Spinal cord (tissue), 10 donors: ENCODE results near the gene PNPLA7. TPM values are rescaled to one million over a fixed set of nuclear protein-coding genes. Genes with fewer than 3 reads are reported as not detected.
A peak's percentile ranks its signal among the peaks of the same experiment; 100 is the strongest.

Experiments
- DNase-seq, 6 donors: peaks; one replicate each; pipeline versions ENCODE4 v3.0.0 to v3.0.0-alpha.2; 2013 to 2015; ENCODE audit warnings: low spot score in 6 of 6, low read depth in 4 of 6
- H3K27ac ChIP-seq: one replicate; pipeline ENCODE4 v1.5.1; 2013; ENCODE audit warnings: low read depth, low read length, control low read depth
- H3K27me3 ChIP-seq: one replicate; pipeline ENCODE4 v1.6.1; 2013; ENCODE audit warnings: low read length; ENCODE audit not compliant: control insufficient read depth, insufficient read depth
- H3K36me3 ChIP-seq: one replicate; pipeline ENCODE4 v1.6.1; 2013; ENCODE audit warnings: low read length; ENCODE audit not compliant: control insufficient read depth, insufficient read depth
- H3K4me1 ChIP-seq: one replicate; pipeline ENCODE4 v1.6.1; 2013; ENCODE audit warnings: low read length; ENCODE audit not compliant: control insufficient read depth, insufficient read depth
- H3K4me3 ChIP-seq: one replicate; pipeline ENCODE4 v1.5.1; 2013; ENCODE audit warnings: low read depth, low read length, control low read depth
- H3K9me3 ChIP-seq: one replicate; pipeline ENCODE4 v1.6.1; 2013; ENCODE audit warnings: low read length; ENCODE audit not compliant: control insufficient read depth, insufficient read depth
- WGBS: methylation state at CpG from one replicate; pipeline ENCODE4 v1.1.5; 2013; ENCODE audit warnings: missing lambda C conversion rate; ENCODE audit not compliant: insufficient coverage; 5-methylcytosine and 5-hydroxymethylcytosine counted together
- polyA plus RNA-seq, 2 donors: library from polyadenylated mRNA; unstranded; fragments of 120-200 nt; gene quantifications; one replicate each; pipeline ENCODE4 v1.2.1, GENCODE V29; 2013; ENCODE audit not compliant: insufficient read length in 2 of 2
- total RNA-seq, 2 donors: library from RNA; depleted of rRNA in 1 of 2; stranded (reverse); fragments of 120-200 nt in 1 of 2; fragments of >200 nt in 1 of 2; gene quantifications; one replicate each; pipeline versions ENCODE4 v1.2.3 to v1.2.4, GENCODE V29; 2013 to 2014
- donor health status: healthy.

The PNPLA7 gene
- total and polyA plus RNA-seq, 4 donors, result 0.89 to 6.6 (median 4.4) TPM

DNA sequence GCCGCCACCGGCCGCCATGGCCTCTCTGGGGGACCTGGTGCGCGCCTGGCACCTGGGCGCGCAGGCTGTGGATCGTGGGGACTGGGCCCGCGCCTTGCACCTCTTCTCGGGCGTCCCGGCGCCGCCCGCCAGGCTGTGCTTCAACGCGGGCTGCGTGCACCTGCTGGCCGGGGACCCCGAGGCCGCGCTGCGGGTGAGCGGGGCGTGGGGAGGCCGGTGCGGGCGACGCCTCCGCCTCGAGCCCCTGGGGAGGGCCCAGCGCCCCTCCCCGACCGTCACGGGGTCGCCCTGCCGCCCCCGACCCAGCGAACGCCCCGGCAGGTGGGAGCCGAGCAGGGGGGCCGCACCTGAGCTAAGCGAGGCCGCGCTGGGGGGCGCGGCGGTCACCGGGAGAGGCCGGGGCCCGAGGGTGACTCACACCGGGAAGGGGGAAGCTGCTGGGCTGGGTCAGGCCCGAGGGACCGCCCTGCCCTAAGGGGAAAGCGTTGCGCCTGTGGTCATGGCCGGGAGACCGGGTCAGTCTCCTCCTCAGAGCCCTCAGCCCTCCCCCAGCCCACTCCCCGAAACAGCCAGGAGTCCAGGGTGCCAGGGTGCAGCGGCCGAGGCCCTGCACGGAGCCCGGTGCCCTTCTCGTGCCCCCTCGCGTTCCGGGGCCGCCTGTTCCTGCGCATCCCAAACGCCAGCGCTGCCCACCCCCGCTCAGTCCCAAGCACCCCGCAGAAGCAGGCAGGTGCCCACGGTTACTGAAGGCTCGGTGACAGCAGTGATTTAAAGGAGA is 126.5 kb downstream of the PNPLA7 start:
- H3K27ac ChIP-seq, result no peak overlapping the region
- WGBS, result 10% methylated on average over 77 of the region's 77 CpGs
- H3K27me3 ChIP-seq, result no peaks in the 10 kb centered on the region
- H3K36me3 ChIP-seq, result peaks cover 19% of the 10 kb centered on the region
- peaks cover 16% of the 10 kb centered on the region for H3K4me1 ChIP-seq
- no peaks in the 10 kb centered on the region for H3K9me3 ChIP-seq
- no peak overlapping the region for H3K4me3 ChIP-seq
- no peak for DNase-seq

DNA sequence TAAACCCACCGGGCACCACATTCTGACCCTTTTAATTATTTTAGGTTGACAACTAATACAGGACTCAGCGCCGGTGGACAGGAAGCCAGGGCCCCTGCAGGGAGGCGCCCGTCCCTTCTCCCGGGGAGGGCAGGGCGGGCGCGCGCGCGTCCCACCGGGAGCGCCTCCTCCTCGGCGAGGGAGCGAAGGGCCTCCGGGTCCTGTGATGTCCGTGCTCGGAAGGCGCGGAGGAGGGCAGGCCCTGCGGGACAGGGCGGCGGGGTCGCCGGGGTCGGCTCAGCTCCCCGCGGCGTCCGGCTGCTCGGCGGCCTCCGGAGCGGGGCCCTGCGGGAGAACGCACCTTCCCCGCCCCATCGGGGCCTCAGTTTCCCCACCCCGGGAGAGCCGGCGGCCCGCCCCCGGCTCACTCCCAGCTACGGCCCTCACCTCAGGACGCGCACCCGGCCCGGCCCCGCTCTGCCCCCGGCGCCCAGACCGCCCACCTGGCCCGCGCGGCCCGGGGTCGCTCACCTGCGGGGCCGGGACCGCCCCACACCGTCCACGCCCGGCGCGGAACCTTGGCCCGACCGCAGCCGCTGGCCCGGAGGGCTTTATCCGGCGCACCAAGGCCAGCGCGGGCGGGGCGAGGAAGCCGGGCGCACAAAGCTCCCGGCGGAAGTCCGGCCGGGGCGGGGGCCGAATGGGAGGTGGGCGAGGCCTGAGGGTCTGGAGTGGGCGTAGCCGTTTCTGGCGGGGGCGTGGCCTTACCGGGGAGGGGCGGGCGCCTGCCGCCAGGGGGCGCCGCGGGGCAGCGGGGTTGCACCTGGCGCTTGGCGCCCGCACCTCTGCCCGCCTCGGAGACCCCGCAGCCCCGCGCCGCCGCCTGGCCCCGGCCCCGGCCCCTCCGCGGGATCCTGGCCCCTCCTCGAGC is 127.3 kb downstream of the PNPLA7 start, which contains the start of the genes EXD3 and NOXA1:
EXD3 (minus strand) TSS at position 559 of the 910 bp plus-strand sequence. CDS start 27,805 bp downstream, outside the sequence.
NOXA1 (plus strand) TSS at position 790 of the 910 bp plus-strand sequence. CDS start 137 bp downstream, outside the sequence.
- peaks cover 14% of the 10 kb centered on the region for H3K36me3 ChIP-seq
- H3K4me1 ChIP-seq, result peaks cover 16% of the 10 kb centered on the region
- no peaks in the 10 kb centered on the region for H3K9me3 ChIP-seq
- under 1% methylated on average over 113 of the region's 113 CpGs for WGBS
- H3K27ac ChIP-seq, result no peak within 1 kb of the TSS
- DNase-seq, result peak in 5 of 6 donors; percentile 74 to 96 (median 83)
- no peaks in the 10 kb centered on the region for H3K27me3 ChIP-seq
- H3K4me3 ChIP-seq, result peak within 1 kb of the TSS; percentile 55

DNA sequence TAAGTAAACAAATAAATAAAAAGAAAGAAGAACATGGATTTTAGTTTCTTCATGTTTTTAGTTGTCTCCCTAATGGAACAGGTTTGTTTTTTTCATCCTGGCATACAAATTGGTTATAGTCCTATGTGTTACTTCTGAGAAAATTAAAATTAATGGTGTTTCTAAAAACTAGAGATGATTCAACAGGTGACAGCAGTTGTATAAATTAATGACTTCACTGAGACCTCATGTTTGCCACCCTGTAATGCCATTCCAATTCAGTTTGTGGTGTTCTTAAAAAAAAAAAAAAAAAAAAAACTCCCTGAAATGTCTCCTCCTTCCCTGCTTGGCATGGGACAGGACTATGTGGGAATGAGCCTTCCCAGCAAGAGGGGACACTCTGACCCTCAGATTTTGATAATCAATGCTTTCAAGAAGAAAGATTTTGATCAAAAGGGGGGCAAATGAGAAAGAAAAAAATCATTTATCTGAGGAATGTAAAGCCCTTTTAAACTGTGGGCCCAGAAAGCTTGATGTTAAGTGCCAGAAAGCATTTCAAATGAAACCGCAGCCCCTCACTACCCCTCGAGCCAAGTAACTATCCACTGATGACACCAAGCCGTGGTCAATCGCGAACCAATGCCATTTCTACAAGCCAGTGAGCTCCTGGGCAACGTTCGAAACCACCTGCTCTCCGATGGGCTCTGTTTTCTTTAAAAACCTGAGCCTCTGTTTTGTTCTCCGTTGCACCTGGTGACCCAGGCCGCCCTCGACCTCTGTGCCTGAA is 128.2 kb downstream of the PNPLA7 start:
- Histone ChIP-seq H3K36me3 (peaks cover 17% of the 10 kb centered on the region), H3K4me1 (peaks cover 16% of the 10 kb centered on the region), H3K27me3 (no peaks in the 10 kb centered on the region), H3K9me3 (no peaks in the 10 kb centered on the region), H3K27ac (no peak overlapping the region), H3K4me3 (peak overlapping the region; percentile 55)
- DNase-seq, result peak in 1 of 6 donors; percentile 16
- WGBS, result under 1% methylated on average over 11 of the region's 11 CpGs

DNA sequence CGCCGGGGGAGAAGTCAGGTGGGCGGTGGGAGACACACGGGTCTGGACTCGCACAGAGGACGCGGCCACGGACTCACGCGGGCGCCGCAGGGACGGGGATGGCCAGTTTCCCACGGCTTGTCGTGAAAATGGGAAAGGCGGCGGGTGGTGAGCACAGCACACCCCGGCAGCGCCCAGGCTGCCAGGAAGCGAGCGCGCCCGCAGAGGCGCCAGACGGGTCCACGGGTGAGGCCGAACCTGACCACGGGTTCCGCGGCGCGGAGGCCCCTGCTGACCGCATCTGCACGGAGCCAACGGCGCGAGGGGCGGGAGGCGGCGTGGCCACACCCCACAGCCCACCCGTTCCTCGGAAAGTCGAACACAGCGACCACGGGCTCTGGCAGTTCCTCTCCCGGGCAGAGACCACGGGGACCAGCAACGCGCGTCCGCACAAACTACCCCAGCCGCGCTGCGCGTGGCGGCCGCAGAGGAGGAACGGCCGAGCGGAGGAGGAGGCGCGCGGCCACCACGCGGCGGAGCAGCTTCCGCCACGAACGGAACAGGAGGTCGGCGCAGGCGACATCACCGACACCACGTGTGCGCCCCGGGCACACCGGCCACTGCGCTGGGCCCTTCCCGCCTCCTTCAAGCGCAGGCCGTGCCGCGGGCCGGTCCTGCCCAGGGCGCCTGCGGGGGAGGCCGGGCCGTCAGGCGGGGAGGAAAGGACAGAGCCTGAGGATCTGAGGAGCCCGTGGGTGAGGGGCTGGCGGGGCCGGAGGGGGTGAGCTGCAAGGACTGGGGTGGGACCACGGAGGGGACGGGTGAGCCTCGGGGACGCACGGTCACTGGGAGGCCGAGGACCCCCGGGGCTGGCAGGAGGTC is 132.8 kb downstream of the PNPLA7 start:
- Histone ChIP-seq H3K36me3 (peaks cover 26% of the 10 kb centered on the region), H3K27ac (no peak overlapping the region), H3K4me1 (peaks cover 9% of the 10 kb centered on the region), H3K27me3 (no peaks in the 10 kb centered on the region), H3K4me3 (no peak overlapping the region), H3K9me3 (no peaks in the 10 kb centered on the region)
- DNase-seq, result peak in 1 of 6 donors; percentile 38
- 75% methylated on average over 87 of the region's 99 CpGs for WGBS

DNA sequence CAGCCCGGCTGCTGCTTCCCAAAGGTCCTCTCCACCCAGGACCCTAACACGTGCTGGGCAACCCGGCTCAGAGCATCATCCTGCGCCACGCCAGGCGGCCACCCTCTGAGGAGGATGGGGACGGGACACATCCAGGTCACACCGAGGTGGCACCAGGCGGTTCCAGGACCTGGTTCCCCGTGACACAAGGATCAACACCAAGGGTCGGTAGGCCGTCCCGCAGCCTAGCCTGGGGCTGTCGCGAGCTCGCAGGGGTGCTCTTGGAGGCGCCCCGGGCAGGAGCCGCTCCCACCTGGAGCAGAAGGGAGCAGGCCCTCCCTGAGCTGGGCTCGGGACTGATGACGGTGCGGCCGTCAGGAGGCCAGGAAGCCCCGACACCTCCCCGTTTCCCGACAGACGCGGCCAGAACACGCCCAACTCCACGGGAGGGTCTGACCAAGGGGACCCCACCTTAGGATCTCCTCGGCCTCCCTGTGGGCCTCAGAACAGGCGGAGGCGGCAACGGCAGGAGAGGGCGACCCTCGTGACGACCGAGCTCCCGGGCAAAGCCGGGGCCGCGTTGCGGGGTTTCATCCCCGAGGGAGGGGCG is 133.5 kb downstream of the PNPLA7 start:
- DNase-seq, result no peak
- Histone ChIP-seq H3K4me1 (peaks cover 12% of the 10 kb centered on the region), H3K27ac (no peak overlapping the region), H3K4me3 (no peak overlapping the region), H3K36me3 (peaks cover 30% of the 10 kb centered on the region), H3K9me3 (no peaks in the 10 kb centered on the region), H3K27me3 (no peaks in the 10 kb centered on the region)
- 91% methylated on average over 45 of the region's 45 CpGs for WGBS

DNA sequence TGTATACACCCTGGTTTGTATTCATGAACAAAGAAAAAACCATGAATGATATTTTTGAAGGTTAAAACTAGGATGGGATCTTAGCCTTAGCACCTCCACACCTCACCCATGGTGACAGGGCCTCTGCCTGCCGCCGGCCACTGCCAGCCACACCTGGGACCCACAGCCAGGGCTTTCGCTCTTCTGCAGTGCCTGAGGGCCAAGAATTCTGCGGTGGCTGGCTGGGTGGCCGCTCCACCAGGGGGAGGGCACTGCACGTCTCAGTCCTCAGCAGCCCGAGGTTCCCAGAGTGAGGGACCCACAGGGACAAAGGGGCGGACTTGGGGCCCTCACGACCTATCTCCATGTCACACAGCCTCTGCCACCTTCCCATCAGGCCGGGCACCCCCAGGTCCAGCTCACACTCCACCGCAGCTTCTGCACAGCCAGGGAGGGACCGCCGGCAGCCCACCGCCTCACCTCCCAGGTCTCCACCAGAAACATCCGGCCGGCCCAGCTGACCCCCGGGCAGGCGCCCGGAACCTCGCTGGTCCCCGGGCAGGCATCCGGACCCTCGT is 134.1 kb downstream of the PNPLA7 start:
- WGBS, result 93% methylated on average over 21 of the region's 23 CpGs
- no peak for DNase-seq
- no peak overlapping the region for H3K27ac ChIP-seq
- no peak overlapping the region for H3K4me3 ChIP-seq
- H3K4me1 ChIP-seq, result peaks cover 12% of the 10 kb centered on the region
- H3K27me3 ChIP-seq, result no peaks in the 10 kb centered on the region
- peaks cover 33% of the 10 kb centered on the region for H3K36me3 ChIP-seq
- H3K9me3 ChIP-seq, result no peaks in the 10 kb centered on the region

DNA sequence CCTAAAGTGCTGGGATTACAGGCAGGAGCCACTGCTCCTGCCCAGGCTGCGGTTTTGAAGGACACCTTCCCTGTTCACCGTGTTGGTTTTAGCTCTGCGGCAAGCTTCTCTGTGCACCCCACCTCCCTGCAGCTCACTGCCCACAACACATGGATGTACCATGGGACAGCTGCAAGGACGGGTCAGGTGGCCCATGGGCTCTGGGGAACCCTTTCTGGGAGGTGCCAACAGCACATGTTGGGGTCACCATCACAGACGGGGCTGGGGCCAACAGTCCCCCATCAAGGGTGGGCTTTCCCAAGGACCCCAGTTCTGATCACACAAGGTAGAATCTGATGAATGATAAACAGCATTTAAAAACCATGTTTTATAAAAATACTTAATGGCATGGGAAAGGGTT is 134.8 kb downstream of the PNPLA7 start:
- no peak overlapping the region for H3K27ac ChIP-seq
- DNase-seq, result no peak
- H3K36me3 ChIP-seq, result peaks cover 37% of the 10 kb centered on the region
- no peaks in the 10 kb centered on the region for H3K27me3 ChIP-seq
- 96% methylated on average over 4 of the region's 5 CpGs for WGBS
- no peak overlapping the region for H3K4me3 ChIP-seq
- H3K4me1 ChIP-seq, result peaks cover 18% of the 10 kb centered on the region
- no peaks in the 10 kb centered on the region for H3K9me3 ChIP-seq

DNA sequence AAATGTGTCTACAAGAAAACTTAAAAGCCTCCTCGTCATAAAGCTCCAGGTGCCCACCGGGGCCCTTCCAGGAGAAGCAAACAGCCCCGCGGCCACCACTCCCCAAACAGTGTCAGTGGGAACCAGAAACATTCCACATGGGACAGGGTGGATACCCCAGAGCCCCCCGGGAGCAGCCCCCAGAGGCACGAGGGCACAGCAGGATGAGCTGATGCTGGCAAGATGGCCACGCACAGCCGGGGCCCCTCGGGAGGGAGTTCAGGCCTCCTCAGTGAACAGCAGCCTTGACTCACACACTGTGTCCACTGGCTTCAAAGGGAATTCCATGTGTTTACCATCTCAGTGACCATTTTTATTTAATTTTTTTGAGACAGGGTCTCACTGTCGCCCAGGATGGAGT is 137.8 kb downstream of the PNPLA7 start:
- peaks cover 43% of the 10 kb centered on the region for H3K36me3 ChIP-seq
- no peak overlapping the region for H3K4me3 ChIP-seq
- WGBS, result 79% methylated on average over 9 of the region's 10 CpGs
- no peak overlapping the region for H3K27ac ChIP-seq
- no peak for DNase-seq
- no peaks in the 10 kb centered on the region for H3K9me3 ChIP-seq
- H3K4me1 ChIP-seq, result peaks cover 24% of the 10 kb centered on the region
- no peaks in the 10 kb centered on the region for H3K27me3 ChIP-seq
